ENCODE results near the gene MTERF2.

DNA sequence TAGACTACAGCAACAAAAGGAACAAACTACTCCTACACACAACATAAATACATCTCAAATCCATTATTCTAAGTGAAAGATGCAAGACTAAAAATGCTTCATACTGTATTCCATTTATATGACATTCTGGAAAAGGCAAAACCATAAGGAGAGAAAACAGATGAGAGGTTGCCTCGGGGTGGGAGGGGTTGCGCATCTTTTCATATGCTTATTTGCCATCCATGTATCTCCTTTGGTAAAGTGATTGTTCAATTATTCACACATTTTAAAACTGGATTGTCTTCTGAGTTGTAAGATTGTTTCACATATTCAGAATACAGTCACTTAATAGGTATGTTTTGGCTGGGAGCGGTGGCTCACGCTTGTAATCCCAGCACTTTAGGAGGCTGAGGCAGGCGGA, 36.4 kb downstream of the MTERF2 start:
- TF ChIP-seq, protein P1, sequence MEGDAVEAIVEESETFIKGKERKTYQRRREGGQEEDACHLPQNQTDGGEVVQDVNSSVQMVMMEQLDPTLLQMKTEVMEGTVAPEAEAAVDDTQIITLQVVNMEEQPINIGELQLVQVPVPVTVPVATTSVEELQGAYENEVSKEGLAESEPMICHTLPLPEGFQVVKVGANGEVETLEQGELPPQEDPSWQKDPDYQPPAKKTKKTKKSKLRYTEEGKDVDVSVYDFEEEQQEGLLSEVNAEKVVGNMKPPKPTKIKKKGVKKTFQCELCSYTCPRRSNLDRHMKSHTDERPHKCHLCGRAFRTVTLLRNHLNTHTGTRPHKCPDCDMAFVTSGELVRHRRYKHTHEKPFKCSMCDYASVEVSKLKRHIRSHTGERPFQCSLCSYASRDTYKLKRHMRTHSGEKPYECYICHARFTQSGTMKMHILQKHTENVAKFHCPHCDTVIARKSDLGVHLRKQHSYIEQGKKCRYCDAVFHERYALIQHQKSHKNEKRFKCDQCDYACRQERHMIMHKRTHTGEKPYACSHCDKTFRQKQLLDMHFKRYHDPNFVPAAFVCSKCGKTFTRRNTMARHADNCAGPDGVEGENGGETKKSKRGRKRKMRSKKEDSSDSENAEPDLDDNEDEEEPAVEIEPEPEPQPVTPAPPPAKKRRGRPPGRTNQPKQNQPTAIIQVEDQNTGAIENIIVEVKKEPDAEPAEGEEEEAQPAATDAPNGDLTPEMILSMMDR (IDR thresholded peaks at IDR 0.05), result no peak
- TF ChIP-seq POLR2A (IDR thresholded peaks at IDR 0.05), result no peak

Measured in thyroid gland (tissue), 4 donors.